Left renal pelvis (tissue), 4 donors: ENCODE measurements around the gene POU5F1. TPM values are rescaled to one million over a fixed set of nuclear protein-coding genes. Genes with fewer than 3 reads are reported as not detected.

ENCODE experiments used
- DNase-seq, 4 donors: peaks; one replicate each; pipeline ENCODE4 v3.0.0-alpha.2; 2013; ENCODE audit warnings: low read depth in 4 of 4, low spot score in 3 of 4
- polyA plus RNA-seq, 4 donors: library from polyadenylated mRNA; unstranded; fragments of 120-200 nt; gene quantifications; one replicate each; pipeline ENCODE4 v1.2.1, GENCODE V29; 2013; ENCODE audit not compliant: insufficient read length in 4 of 4

The POU5F1 gene
- polyA plus RNA-seq, 4 donors, result 0.26 to 11.7 (median 2.6) TPM

- DNase-seq, result no peak
These were observed 26.0 kb downstream of the POU5F1 start for GRCh38 chr6:31144296-31144969.

GRCh38 chr6:31143148-31143547 is 27.3 kb downstream of the POU5F1 start:
- DNase-seq, result no peak

- DNase-seq, result no peak
These were observed 28.1 kb downstream of the POU5F1 start for GRCh38 chr6:31142361-31142761.

- no peak for DNase-seq
These were observed 29.8 kb downstream of the POU5F1 start for GRCh38 chr6:31140643-31141042.

- no peak for DNase-seq
These were observed 30.9 kb downstream of the POU5F1 start for GRCh38 chr6:31139599-31139998.

GRCh38 chr6:31138982-31139381 is 31.5 kb downstream of the POU5F1 start, which contains the start of gene PSORS1C2:
PSORS1C2 (minus strand) TSS chr6:31139066; CDS start chr6:31139026, 40 bp downstream.
- DNase-seq, result no peak

GRCh38 chr6:31135710-31136109 is 34.8 kb downstream of the POU5F1 start:
- DNase-seq, result no peak

GRCh38 chr6:31132806-31133205 is 37.7 kb downstream of the POU5F1 start:
- DNase-seq, result no peak

- no peak for DNase-seq
These were observed 38.9 kb downstream of the POU5F1 start for GRCh38 chr6:31131595-31131994.

- DNase-seq, result no peak
These were observed 39.7 kb downstream of the POU5F1 start for GRCh38 chr6:31130751-31131150.

GRCh38 chr6:31129130-31129529 is 41.4 kb downstream of the POU5F1 start:
- DNase-seq, result no peak

GRCh38 chr6:31128093-31128676 is 42.3 kb downstream of the POU5F1 start:
- peak in 1 of 4 donors; percentile 32 for DNase-seq

GRCh38 chr6:31126396-31127175 is 43.9 kb downstream of the POU5F1 start:
- no peak for DNase-seq

GRCh38 chr6:31125586-31126363 is 44.7 kb downstream of the POU5F1 start:
- no peak for DNase-seq

- DNase-seq, result no peak
These were observed 45.3 kb downstream of the POU5F1 start for GRCh38 chr6:31125162-31125561.

GRCh38 chr6:31122791-31123706 is 47.4 kb downstream of the POU5F1 start:
- DNase-seq, result peak in 3 of 4 donors; percentile 49 to 81 (median 60)

- no peak for DNase-seq
These were observed 49.2 kb downstream of the POU5F1 start for GRCh38 chr6:31121131-31121790.

- no peak for DNase-seq
These were observed 50.1 kb downstream of the POU5F1 start, which contains the start of gene CDSN for GRCh38 chr6:31120151-31120915. CDSN (minus strand) TSS chr6:31120446; CDS start chr6:31120419, 27 bp downstream.
